Fibroblast of gingiva (primary cell): ENCODE measurements around the gene FAIM2.
A peak's percentile ranks its signal among the peaks of the same experiment; 100 is the strongest.

Experiments used
- DNase-seq: peaks from one replicate; pipeline ENCODE4 v3.0.0-alpha.2; 2011; ENCODE audit warnings: low read depth

Gene FAIM2

DNA sequence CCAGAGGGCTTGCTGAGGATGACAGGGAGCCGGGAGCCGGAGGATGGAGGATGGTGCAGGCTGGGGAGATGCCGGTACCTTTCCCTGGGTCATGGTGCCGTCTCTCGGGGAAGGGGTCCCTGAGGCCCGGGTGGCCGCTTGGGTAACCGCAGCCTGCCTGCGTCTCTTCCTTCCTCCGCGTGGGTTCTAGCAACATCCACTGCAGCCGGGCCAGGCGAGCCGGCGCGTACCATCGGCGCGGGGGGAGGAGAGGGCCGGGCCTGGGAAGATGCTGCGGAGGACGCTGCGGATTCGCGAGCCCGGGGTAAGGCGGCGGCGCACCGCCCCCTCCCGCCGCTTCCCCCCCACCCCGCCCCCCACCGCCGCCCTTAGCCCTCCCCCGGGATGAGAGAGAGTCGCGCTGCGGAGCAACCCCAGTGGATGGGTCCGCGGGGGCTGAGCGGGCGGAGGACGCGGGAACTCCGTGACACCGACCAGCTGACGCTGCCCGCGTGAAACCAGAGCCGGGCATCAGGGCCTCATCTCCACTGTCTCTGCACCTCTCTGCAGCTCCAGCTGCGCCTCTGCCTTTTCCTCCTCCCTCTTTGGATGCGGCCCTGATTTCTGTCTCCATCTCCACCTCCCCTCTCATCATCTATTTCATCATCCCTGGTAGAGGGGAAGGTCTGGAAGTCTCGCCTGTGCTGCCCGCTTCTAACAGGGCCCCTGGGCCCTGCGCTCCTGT is at the start of gene FAIM2:
Gene FAIM2, minus strand, starts transcription at position 201 of the 724 bp plus-strand sequence. Its CDS starts 108 bp downstream, at position 93.
- peak; percentile 67 for DNase-seq

DNA sequence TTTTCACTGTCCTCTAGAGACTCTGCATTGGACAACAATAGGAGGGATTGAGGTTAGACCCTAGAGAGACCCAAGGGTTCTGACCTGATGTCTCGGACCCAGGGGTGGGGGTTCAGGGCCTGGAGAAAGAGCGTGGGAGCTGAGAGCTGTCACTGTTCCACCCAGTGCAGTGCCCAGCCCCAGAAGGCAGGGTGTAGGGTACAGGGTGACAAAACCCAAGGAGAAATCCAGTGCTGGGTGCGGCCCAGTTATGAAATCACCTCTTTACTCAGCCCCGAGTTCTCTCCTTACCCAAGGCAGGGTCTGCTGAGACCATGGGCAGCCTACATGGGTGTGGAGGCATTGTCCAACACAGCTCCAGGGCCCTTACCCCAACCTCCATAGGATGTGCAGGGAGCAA is 49.5 kb upstream of the FAIM2 start:
- DNase-seq, result no peak

DNA sequence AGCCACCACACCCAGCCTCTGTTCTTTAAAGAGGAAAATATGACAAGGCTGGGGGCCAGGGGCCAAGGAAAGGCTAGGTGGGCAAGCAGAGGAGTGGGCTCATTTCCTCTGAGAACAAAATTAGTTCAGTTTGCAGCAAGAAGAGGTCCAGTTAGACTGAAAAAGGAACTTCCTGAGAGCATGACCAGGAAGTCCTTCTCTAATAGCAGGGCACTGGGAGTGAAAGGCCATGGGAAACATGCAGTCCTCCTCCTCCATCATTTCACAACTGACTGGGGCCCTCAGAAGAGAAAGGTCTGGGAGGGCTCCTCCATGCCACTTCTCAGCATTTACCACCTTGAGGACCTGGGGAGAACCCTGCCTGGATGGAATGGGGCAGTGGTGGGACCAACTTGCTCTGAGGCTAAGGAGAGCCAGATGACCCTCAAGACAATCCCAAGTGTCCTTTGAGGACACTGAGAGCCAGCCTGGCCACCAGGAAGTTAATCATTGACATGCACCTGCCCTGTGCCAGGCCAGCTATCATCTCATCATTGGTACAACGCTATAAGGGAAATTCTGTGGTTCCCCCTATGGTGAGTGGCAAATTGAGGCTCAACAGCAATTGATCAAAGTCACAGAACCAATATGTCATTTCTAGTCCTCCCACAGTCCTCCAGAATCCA is 48.8 kb upstream of the FAIM2 start:
- DNase-seq, result no peak

DNA sequence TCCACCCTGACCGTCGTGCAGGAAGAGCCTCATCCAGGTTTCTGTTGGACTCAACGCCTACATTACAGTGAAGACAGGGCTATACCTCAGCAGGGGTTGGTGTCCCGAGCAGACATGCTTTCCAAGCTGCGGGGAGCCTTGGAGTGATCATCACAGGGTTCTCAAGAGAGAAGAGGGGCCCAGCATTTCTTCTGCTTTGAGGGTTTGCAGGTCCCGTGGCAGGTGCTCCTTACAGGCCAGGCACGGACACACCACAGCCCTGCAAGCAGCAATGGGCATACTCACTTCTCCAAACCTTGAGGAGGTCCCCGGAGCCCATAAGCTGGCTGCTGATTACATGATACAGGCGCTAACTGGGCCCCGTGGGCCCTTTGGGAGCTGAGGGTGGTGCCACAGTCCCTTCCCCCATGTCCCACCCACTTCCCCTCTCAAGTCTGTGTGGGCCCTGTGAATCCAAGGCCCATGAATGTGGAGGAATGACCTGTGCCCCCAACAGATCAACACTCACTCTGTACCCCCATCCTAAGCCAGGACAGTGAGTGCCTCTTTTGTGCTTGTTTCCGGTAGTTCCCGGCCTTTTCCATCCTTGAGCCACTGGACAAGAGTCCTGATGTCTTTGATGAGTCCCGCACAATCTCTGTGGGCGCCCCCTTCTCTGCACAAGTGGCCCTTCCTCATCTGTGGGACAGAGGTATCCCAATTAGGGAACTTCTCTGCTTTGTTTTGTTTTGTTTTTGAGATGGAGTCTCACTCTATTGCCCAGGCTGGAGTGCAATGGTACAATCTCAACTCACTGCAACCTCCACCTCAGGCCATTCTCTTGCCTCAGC is 47.9 kb upstream of the FAIM2 start:
- no peak for DNase-seq

DNA sequence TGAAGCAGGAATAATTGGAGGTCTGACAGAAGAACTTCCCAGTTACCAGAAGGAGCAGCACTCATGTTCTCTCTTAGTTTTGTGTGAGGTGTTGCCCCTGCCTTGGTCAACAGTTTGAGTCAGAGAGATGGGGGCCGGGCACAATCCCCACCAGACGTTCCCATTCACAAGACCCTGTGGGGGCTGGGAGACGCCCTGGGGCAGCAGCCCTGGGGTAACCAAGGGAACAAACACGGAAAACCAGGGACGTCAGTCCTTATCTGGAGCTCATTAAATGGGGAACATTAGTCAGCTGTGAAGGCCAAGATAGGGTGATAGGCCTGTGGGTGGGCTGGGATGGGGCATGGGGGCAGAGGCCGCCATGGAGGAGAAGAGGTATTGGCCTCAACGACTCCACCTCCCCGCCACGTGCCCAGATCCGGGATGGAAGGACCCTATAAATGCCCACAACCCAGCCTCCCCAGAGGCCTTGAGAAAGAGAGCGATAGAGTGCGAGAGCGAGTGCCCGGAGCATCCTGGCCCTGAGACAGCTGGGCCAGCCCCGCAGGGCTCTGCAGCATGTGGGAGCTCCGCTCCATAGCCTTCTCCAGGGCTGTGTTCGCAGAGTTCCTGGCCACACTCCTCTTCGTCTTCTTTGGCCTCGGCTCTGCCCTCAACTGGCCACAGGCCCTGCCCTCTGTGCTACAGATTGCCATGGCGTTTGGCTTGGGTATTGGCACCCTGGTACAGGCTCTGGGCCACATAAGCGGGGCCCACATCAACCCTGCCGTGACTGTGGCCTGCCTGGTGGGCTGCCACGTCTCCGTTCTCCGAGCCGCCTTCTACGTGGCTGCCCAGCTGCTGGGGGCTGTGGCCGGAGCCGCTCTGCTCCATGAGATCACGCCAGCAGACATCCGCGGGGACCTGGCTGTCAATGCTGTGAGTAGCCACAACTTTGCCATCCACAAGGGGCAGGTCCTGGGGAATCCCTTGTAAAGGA is 46.9 kb upstream of the FAIM2 start, which contains the start of gene AQP2:
Gene AQP2, plus strand, starts transcription at position 465 of the 979 bp plus-strand sequence. Its CDS starts 94 bp downstream, at position 559.
- no peak for DNase-seq

DNA sequence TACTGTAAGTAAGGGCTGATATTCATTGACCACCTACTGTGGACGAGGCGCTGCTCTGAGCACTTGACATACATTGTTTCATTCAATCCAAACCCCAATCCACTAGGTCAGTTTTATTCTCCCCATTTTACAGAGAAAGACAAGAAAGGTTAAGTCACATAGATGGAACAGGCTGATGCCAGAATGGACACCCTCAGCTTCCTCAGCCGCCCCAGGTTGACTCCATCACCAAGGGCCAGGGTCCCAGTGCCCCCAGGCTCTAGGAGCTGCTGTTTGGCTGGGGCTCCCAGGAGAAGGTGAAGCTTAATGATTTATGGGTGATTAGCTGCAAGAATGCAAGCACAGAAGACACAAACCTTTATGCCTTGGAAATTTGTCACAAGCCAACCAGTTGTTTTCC is 46.2 kb upstream of the FAIM2 start:
- DNase-seq, result no peak

DNA sequence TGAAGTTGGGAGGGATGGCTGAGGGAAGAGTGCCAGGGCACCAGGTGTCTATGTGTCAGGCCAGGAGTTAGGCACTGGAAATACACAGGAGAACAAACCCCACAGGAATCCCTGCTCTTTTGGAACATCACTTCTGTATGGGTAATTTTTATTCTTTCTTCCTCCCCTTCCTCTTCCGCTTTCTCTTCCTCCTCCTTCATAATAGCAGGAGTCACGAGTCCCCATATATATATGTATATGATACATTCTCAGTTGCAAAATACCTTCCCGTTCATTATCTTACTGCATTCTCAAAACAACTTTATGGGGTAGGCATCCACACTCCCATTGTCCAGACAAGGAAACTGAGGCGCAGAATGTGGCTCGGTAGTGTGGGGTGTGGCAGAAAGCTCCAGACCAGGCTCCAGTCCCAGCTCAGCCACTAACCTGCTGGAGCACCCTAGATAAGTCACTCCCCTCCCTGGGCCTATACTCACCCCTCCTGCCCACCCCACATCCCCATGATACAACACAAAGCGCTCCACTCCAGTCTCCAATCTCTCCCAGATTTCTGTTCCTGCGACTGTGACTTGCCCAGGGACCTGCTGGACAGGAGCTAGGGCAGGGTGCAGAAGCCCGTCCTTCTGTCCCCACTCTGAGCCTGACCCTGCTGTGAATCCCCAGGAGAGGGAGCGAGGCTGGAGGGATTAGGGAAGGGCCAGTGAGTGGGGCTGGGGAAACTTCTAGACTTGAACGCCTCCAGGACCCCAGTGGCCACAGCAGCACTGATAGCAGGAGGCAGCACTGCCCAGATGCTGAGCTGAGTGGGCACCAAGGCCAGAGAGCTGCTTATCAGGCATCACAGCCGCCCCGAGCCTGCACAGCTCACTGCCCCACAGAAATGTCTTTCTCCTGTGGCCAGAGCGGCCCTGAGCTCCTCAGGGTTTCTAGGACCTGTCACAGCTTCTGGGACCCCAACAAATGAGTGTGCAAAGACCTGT is 45.5 kb upstream of the FAIM2 start:
- no peak for DNase-seq

DNA sequence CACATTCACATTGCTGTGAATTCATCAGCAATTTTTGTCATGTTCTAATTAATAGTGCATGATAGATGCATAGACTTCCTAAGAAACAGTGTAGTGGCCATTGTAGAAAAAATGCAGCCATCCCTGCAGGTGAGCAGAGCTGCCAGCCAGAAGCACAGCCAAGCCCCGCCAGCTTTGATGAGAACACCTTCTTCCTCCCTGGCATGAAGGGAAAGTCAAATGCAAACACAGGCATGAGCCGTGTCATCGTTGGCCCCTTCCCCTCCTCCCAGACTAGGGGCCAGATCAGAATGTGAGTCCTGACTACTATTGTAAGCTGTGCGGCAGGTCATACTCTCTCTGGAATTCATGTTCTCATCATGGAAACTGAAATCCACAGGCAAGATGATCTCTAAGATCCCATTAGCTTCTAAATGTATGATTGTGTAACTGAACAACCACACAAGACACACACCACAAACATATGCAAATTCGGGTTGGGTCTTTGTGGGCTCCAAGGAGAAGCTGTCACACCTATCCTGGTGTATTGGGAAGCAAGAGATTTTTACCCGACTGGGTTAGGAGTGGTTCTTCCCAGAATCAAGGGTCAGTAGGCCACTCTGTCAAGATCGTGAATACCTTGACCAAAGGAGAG is 44.0 kb upstream of the FAIM2 start:
- DNase-seq, result no peak

DNA sequence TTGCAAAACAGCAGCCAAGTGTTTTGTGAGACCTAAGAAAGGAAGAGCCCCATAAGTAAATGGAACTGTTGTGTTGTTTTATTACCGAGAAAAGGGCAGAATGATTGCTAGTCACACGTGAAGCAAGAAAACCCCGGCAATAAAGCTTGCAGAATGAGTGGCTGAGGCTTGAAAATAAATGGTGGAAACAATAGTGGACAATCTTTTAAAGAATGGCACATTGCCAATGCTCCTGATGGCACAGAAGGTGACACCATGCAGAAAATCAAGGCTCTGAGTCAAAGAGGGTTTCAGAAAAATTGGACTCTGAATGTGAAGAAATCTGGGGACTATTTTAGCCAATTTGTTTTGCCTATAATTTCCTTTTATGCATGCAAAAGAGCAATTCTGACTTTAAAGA is 42.8 kb upstream of the FAIM2 start:
- no peak for DNase-seq

DNA sequence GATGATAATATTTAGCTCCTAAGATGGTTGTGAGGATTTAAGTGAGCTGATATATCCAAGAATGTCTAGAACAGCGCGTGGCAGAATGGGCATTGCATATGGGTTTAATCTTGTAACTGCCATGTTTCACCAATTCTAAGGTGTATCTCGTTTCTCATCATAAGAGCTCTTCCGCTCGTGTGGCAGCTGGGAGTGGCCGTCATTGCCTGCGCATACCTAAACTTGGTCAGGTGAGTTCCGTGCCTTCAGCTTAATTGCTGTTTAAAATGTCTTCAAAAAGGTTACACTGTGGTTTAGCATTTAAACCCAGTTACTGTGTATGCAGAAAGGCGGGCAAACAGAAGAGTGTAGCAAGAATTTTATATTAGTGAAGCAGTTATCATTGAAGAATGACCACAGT is 42.4 kb upstream of the FAIM2 start:
- DNase-seq, result no peak

DNA sequence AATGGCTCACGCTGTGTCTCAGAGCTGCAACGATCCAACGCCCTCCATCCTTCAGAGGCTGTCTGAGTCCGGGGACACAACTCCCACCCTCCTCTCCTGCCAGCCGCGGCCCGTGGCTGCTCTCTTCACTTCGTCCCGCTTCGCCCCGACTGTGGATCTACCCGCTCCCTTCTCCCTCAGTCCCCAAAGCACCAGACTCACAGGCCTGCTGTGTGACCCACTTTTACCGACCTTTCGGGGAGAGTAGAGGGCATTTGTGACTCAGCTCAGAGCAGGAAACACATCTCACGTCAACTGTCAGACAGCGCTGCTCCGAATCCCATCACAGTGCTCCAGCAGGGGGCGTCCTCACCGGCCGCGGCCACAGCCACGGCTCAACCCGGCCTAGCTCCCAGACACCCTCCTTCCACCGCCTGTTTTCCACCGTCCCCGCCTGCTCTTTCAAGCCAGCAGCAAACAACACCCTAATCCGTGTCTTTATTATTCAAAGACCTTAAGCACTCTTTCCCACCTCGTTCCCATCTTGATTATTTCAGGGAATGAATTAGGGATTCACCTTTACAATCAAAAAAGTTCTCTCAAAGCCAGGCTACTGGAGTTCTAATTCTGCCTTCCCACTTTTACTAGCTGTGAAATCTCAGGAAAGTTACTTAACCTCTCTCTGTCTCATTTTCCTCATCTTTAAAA is 41.8 kb upstream of the FAIM2 start:
- DNase-seq, result peak; percentile 58

DNA sequence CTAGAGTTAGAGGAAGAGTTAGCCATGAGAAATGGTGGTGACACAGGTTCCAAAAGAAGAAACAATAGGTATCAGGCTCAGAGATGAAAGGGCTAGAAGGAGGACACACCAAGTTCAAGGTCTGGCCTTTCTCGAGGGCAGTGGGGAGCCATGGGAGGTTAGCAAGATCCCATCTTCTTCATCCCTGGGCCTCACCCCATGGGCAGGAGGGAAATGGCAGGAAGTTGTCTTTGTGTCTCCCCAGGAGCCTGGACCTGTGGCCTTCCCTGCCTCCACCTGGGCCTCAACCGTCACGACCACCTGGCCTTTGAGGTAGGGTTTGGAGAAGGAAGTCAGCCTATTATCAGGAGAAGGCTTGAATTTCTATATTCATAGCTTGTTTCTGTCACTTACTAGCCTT is 41.0 kb upstream of the FAIM2 start:
- no peak for DNase-seq

DNA sequence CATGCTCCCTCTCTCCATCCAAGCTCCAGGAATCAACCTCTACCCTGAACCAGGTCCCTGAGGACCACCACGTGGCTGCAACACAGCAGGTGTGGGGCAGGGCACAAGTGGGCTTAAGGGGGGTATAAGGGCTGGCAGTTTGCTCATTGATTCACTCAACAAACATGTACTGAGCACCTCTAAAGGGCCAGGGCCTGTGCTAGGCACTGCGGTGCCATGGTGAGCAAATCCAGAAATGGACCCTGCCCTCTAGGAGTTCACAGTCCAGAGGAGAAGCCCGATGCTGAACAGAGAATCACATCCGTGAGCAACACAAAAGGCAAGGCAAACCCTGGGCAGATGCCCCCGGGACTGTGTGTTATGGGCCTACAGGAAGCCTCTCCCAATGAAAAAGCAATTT is 40.3 kb upstream of the FAIM2 start:
- no peak for DNase-seq

DNA sequence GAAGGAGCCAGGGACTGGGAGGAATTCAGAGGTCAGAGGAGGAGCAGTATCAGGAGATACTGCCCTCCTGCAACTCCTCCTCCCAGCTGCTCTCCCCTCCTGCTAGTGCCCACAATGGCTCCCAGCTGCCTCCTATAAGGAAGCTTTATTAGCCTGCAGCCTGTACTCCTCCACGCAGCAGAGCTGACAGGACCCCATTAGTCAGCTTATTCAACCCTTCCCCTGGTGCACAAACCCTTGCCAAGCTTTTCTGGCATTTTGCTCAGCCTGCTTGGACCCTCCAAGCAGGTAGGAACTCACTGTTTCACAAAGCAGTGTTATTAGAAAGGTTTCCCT is 39.9 kb upstream of the FAIM2 start:
- DNase-seq, result no peak

DNA sequence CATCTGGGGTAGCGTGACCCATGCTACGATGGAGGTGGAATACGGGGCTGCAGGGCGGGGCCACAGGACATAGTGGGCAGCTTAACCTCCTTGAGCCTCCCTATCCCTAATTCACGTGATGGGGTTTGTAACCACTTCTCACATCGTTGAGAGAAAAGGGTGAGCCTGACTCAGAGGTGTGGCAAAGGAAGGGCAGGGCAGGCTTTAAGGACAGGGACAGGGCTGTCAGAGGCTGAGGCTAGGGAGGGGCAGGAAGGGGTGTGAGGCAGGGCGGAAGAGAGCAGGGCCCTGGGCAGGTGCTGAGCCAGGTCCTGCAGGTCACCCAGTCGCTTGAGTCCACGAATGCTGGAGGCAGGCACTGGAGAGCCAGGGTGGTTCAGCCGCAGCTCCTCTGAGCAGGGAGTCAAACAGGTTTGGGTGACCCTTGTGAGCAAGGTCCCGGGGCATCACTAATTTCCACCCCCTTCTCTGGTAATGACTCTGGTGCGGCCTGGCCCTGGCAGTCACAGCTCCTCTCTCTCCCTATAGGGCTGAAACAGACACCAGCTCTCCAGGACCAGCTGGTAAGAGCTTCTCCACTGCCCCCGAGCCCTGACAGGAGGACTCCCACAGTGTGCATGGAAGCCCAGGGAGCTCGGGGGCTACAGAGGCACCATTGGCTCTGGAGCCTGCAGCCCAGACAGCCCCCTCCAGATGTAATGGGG is 39.4 kb upstream of the FAIM2 start:
- DNase-seq, result no peak

DNA sequence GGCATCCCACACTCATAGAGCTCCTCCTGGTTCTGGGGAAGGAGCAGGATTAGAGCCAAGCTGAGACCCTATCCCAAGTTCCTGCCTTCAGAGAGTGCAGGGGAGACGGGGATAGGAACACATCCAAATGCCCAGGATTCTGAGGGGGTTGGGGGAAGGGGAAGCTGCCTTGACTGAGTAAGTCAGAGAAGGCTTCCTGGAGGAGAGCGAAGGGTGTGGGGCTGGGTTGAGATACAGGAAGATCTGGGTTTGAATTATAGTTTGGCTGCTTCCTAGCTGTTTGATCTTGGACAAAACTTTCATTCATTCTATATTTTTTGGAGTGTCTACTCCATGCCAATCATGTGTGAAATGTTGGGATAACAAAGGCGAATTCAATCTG is 38.8 kb upstream of the FAIM2 start:
- DNase-seq, result no peak

DNA sequence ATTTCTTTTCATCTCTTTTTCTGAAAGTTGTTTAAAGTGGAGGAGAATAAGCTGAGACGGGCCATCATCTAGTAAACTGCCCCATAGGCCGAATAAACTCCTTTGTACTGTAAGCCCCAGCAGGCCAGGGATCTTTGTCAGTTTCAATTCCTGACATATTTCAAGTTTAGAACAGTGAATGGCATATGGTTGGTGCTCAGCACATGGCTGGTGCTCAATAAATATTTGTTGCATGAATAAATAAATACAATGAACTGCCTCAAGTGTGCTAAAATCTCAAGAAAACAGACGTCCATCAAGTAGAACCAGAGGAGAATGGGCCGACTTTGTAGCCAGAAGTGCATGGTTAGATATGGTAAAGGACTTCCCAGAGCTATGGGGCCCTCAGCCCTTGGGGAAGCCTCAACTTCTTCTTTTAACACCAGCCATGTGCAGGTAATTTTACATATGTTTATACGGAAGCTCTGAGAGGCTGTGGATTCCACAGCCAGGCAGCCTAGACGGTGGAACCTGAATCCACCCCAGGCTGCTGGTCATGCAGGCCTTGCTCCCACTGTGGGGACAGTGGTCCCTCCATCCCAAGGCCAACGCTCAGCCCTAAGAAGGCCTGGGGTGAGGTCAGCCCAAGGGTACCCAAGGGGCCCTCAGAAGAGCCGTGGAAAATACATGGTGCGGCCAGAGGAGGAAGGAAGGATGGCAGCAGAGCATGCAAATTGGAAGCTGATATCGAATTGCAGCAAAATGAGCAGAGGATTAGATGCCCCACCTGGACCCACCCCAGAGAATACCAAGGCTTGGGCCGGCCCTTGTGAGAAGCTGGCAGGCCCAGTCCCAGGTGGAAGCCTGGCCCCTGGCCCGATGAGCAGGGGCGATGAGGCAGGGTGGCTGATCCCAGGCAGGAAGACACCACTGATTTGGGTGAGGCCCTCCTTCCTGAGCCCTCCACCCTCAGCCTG is 38.1 kb upstream of the FAIM2 start:
- DNase-seq, result no peak

DNA sequence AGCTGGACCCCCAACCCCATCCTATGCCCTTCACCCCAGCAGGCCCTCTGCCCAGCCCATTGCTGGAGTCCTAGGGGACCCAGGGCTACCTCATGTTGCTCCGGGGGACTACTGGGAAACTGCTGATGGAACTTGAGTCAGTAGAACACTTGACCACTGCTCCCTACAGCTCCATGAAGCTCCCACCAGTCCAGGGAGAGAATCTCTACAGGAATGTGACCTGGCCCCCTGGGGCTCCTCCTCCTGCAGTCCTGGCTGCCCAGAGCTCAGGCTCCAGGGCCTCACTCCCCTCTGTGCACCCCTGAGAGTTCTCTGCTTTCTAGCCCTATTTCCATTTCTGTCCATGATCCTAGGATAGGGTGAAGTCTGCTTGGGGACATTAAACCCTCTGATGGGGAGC is 36.0 kb upstream of the FAIM2 start:
- no peak for DNase-seq
